Bone marrow (tissue), 2 donors: ENCODE results near the gene IFNAR1.
A peak's percentile ranks its signal among the peaks of the same experiment; 100 is the strongest.
"Not testable (repeated sequence)": the region's sequence is repeated elsewhere in the genome, so short reads cannot be mapped to it uniquely, and the experiment has no call there.

Experiments used
- DNase-seq, 2 donors: peaks; one replicate each; lab custom pipeline; 2025; lab: John Stamatoyannopoulos, UW

The IFNAR1 gene

GRCh38 chr21:33377221-33377920, 52.6 kb downstream of the IFNAR1 start:
- DNase-seq: no peak

- DNase-seq: no peak
Measured at GRCh38 chr21:33378081-33378480, 53.3 kb downstream of the IFNAR1 start.

- peak in 1 of 2 donors; percentile 78 for DNase-seq
Measured at GRCh38 chr21:33379934-33380333, 55.2 kb downstream of the IFNAR1 start.

DNA sequence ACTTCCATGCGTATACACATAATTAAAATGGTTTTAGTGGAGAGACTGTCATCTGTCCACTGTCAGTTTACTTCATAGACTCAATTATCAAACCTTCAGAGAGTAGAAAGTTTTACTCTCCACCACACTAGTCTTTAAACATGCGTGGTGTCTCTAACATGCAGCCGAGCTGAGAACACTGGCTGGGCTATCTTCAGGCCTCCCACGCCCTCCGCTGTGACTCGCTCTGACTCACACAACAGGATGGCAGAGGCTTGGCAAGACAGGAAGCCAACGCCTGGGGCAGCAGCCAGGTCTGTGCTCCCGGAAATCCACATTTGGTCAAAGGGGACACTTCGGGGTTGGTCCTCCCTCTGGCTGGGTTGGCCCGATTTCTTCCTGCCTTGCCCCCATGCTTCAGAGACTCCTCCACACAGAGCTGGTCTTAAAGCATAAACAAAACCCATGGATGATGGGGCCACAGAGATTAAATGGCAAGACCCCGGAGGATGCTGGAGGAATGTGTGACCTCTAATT, 55.8 kb downstream of the IFNAR1 start:
- peak; percentile 66 to 90 for DNase-seq

DNA sequence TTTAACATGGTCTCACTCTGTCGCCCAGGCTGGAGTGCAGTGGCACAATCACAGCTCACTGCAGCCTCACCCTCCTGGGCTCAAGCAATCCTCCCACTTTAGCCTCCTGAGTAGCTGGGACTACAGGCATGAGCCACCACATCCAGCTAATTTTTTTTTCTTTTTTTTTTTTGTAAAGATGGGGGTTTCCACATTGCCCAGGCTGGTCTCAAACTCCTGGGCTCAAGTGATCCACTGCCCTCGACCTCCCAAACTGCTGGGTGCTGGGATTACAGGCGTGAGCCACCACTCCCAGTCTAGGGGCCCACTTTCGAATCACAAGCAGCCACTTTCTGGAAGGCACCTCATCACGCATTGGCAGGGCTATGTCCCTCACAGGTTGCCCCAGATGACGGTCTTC, 56.6 kb downstream of the IFNAR1 start:
- not testable (repeated sequence) for DNase-seq

- peak; percentile 42 to 72 for DNase-seq
Measured at GRCh38 chr21:33383056-33383888, 58.5 kb downstream of the IFNAR1 start.

DNA sequence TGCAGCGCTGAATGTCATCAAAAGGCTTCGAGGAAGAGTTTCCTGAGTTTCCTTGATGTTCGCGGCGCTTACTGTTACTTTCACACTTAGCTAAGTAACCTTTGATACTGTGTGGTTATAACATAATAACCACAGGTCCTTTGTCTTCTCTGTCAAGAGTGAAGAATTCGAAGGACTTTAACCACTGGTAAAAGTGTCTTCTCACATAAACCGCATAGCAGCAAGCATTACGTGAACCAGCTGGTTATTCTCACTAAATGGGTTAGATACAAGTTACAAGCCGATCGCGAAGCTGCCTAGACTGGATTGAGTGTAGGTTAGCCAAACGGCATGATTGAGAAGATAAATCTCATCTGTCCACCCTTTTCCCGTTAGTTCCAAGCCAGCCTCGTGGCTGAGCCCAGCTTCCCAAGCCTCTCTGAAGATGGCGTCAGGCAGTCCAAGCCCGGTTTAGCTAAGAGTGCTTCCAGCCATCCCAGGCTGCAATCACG, 60.1 kb downstream of the IFNAR1 start:
- DNase-seq: no peak

DNA sequence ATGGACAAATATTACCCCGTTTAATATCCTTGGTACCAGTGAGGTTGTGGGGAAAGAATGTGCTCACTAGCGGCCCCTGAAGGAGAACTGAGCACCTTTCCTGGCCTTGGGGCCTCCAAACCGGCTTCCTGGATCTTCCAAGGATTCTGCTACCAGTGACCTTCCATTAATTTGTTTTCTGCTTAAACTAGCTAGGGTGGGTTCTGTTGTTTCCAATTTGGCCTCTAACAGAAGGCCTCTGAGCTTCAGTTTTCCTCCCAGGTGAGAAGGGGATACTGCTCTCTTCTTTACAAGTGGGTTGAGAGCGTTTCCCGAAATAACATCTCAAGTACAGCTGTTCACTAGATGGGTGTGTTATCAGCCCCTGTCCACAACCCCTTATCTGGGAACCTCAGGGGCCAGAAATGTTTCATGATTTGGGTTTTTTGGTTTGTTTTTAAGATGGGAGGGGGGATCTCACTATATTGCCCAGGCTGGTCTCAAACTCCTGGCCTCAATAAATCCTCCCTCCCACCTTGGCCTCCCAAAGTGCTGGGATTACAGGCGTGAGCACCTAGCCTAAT, 61.5 kb downstream of the IFNAR1 start:
- no peak for DNase-seq

DNA sequence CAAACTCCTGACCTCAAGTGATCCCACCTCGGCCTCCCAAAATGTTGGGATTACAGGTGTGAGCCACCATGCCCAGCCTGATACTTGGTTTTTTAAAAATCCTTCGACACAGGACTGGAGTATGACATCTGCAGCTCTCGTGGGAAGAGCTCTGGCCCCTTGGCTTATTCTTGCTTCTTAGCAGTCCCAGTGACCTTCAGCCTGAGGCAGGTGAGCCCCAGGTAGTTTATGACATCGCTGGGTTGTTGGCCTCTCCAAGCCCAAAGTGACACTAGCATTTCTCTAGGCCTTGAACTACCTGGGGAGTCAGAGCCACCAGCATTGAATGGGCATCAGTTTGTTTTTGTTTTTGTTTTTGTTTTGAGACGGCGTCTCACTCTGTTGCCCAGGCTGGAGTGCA, 62.5 kb downstream of the IFNAR1 start:
- no peak for DNase-seq

- DNase-seq: no peak
Measured at GRCh38 chr21:33388188-33388587, 63.4 kb downstream of the IFNAR1 start.

DNA sequence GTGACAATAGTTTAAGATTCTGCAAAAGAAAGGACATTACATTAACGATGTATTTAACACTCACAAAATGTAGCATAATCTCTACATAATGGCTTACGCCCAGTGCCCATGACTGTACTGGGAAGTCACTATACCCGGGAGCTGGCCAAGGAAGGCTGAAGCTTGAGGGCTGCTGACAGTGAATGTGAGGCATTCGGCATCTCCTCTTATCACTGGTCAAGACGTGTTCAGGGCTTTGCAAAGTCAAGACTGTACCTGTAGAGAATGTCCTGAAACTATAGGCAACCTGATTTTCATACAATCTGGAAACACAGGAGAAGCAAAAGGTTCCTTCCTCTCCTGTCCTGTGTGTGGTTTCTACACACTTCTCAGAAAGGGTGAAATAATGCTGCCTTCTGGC, 65.7 kb downstream of the IFNAR1 start:
- no peak for DNase-seq

DNA sequence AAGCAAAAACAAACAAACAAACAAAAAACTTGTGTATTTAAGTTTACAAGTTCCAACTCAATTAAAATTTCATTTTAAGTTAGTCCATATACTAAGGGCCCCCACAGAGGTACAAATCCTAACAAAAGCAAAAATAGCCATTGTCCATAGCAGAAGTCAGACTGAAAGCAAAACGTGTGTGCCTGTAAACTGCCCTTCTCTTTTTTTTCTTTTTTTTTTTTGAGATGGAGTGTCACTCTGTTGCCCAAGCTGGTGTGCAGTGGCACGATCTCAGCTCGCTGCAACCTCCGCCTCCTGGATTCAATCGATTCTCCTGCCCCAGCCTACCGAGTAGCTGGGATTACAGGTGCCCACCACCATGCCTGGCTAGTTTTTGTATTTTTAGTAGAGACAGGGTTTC, 66.9 kb downstream of the IFNAR1 start:
- no peak for DNase-seq

DNA sequence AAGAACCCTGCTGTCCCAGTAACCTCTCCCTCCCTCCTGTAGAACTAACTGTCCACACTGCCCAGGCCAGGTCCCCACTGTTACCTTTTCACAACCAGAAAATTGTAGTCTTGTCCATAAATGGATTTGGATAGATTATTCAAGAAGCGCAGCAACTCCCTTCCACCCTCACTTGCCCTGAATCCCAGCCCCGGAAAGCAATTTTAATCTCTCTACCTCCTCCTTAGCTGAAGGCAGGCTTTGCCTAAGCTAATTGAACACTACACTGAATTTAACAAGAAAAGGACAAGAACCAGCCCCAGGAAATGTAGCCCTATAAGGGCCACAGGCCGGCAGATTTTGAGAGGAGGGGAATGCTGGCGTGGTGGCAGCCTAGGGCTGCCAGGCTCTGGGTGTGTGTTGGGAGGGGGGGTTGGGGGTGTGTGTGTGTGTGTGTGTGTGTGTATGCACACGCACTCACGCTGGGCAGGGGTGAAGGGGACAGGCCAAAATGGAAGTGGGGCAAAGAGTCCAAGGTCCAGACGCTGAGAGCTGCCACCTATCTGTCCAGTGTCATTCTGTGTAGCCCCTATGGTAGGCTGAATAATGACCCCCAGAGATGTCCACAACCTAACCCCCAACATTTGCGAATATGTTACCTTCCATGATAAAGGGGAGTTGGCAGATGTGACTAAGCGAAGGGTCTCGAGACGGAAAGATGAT, 67.7 kb downstream of the IFNAR1 start:
- DNase-seq: no peak

DNA sequence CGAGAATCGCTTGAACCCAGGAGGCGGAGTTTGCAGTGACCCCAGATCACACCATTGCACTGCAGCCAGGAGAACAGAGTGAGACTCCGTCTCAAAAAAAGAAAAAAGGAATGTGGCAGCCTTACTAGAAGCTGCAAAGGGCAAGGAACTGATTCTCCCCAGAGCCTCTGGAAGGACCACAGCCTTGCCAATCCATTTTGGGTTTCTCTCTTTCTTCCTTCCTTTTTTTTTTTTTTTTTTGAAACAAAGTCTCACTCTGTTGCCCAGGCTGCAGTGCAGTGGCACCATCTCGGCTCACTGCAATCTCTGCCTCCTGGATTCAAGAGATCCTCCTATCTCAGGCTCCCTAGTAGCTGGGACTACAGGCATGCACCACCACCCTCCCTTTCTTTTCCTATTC, 68.6 kb downstream of the IFNAR1 start:
- DNase-seq: no peak

DNA sequence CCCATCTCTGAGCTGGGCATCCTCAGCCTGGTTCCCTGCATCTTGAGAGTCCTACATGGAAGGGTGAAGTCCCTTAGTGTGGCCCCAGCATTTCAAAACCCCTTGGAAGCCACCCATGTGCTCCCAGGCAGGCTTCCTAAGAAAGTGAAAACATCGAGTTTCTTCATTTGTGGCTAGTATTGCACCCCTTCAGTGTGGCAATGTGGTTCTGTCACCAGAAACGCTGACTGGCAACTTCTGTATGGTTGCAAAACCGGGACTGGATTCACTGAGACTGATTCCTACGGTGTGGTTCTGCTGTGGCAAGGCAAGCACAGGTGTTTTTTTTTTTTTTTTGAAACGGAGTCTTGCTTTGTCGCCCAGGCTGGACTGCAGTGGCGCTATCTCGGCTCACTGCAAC, 69.5 kb downstream of the IFNAR1 start:
- peak in 1 of 2 donors; percentile 35 for DNase-seq

- no peak for DNase-seq
Measured at GRCh38 chr21:33395891-33396331, 71.1 kb downstream of the IFNAR1 start.

- DNase-seq: no peak
Measured at GRCh38 chr21:33396436-33396835, 71.7 kb downstream of the IFNAR1 start.

GRCh38 chr21:33396951-33397350, 72.2 kb downstream of the IFNAR1 start:
- DNase-seq: no peak

DNA sequence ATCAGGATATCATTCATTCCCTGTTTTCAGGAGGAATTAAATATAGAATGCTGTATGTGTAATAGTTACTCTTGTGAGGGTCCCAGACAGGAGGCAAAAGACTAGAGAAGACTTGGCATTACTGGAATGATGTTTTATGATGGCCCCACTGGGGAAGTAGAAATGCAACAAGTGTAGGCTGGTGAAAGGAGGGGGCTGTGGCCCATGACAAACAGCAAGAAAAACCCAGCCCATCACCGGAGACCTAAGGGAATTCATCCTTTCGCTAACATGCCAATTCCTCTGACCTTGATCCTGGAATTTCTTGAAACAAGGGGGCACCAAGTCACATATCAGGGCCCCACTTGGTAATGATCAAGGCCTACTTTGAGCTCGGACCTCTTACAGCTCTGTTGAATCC, 72.9 kb downstream of the IFNAR1 start:
- DNase-seq: no peak

DNA sequence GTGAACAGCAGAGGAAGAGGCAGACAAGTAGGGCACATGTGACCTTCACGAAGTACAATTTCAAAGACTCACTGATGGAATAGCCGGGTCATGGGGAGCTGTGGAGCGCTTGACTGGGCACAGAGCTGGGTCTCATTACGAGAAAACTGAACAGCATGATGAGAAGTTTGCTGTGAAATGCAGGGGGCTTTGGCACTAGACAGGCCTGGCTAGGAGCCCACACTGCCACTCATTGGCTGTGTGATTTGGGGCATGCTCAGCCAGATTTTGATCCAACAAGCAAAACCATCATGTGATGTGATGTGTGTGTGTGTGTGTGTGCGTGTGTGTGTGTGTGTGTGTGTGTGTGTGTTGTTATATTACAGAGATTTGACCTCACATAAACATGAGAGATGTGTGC, 73.6 kb downstream of the IFNAR1 start:
- DNase-seq: no peak

DNA sequence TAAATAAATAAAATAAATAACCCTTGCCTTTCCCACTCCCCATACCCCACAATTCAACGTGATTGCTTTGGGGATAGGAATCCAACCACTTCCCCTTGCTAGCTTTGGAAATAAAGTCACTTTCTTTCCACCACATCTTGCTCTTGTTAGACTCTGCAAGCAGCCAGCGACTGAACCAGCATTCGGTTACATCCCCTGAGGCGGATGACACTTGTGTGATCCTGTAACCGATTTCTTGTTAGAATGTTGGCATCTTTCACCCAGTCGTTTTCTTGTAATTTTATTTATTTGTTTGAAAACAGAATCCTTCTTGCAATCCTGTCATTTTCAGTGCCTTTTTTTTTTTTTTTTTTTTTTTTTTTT, 76.8 kb downstream of the IFNAR1 start:
- DNase-seq: no peak
